ENCODE measurements around the gene NDUFS6. TPM values are rescaled to one million over a fixed set of nuclear protein-coding genes. Genes with fewer than 3 reads are reported as not detected.
A peak's percentile ranks its signal among the peaks of the same experiment; 100 is the strongest.

NDUFS6 gene
- total RNA-seq, 1 experiment from 2014 or later = 72.8 TPM

DNA sequence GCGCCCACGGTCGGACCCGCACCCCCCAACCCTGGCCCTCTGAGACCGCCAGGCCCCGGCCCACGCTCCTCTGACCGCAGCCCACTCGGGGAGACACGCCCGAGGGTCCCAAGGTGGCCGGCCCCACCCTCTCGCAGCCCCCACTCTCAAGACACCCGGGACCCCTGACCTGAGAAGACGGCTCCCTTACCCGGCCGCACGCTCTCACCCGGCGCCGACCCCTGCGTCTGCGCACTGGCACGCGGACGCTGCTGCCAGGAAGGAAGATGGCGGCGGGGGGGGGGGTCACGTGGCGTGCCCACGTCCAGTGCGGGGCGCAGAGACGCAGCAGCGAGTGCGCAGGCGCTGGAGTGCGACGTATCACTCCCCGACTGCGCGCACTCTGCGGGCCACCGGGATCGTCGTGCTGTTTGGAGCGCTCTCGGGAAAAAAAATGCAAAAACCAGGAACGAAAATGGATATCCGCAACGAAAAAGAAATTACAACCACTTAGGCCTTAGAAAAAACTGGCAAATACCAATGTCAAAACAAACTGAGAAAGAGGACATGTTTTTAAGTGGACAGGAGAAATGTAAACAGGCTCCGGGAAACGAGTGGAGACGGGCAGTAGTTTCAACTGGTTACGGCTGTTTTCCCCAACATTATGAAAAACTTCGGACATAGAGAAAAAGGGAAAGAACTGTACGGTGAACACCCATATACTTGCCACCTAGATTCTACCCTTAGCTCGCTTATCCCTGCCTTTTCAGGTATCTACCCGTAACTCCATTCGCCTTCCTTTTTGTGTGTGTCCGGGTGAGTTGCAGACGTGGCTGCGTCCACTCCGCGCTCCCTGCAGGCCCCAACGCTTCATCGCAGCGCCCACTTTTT, 1.4 kb upstream of the NDUFS6 start, which contains the start of gene MRPL36:
Gene MRPL36 (minus strand): TSS at position 236 of the 870 bp plus-strand sequence. CDS start 902 bp downstream, outside the sequence.
- peak; percentile 95 for DNase-seq (ENCODE audit: low spot score)
- H3K27me3 ChIP-seq (replicated peaks; ENCODE audit: insufficient read depth, low read depth, low read length, poor library complexity) = no peaks in the 10 kb centered on the region
- TF ChIP-seq EZH2 (IDR thresholded peaks at IDR 0.05; ENCODE audit: borderline replicate concordance, low read depth, low read length, poor library complexity, severe bottlenecking) (no peak), CTCF (conservative IDR thresholded peaks at IDR 0.05; ENCODE audit: low read depth, low read length) (no peak)
- H3K27ac ChIP-seq (ENCODE audit: low read depth, low read length, poor library complexity, severe bottlenecking) = peak within 1 kb of the TSS; percentile 76
- peaks cover 47% of the 10 kb centered on the region for H3K36me3 ChIP-seq (ENCODE audit: insufficient read depth, low read length, poor library complexity, severe bottlenecking)
- ChIA-PET POLR2A (ENCODE audit: low non-redundant PET) (no interaction called here), CTCF (interaction anchor here (0.6 kb wide), 1 partner anchor 57 kb away, joined by 4 read pairs; no protein-coding TSS in a partner anchor)
- no peaks in the 10 kb centered on the region for H3K9me3 ChIP-seq (ENCODE audit: low read depth, low read length, poor library complexity, severe bottlenecking)
- peak within 1 kb of the TSS; percentile 74 for H3K4me3 ChIP-seq (ENCODE audit: low read depth, low read length, poor library complexity, severe bottlenecking)
- intact Hi-C loops (cut with micrococcal nuclease; ENCODE audit: unreplicated experiment) = no loop called here
- H3K4me1 ChIP-seq (ENCODE audit: insufficient read depth, low read length, poor library complexity, severe bottlenecking) = peaks cover 18% of the 10 kb centered on the region
- BruUV-seq (replicated peaks) = no TSS peak

DNA sequence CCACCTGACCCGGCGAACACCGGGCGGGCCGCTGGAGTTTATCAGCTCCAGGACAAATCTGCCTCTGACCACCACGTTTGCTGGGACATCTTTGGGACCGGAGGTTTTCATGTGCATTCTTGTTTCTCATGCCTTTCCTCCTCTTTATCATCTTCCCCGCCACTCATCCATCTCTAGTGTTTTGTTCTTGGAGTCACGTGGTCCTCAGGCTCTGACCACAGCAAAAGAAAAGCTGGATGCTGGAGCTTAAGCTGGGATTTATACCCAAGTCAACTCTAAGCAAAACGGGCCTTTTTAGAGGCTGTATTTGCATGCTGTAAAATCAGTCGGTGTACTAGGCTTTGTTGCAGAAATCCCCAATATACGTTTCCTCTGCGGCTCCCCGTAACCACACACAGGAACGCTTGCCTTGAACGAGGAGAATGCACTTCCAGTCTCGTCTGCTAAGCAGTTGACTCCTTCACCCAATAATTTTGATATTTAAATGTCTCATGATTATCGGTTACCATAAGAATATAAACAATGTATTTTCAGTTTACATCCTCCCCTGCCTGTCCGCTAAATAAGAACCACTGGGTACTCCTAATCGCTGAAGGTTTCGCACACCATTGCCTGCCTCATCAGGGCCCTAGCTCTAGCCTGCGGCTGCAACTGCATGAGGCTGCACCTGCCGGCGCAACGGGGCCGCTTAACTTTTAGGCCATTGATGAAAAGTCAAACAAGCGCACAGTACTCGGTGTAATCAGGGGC, 560 bp upstream of the NDUFS6 start:
- H3K36me3 ChIP-seq (ENCODE audit: insufficient read depth, low read length, poor library complexity, severe bottlenecking) = peaks cover 54% of the 10 kb centered on the region
- intact Hi-C loops (cut with micrococcal nuclease; ENCODE audit: unreplicated experiment) = no loop called here
- peak; percentile 53 for DNase-seq (ENCODE audit: low spot score)

More for the DNA sequence above, 560 bp upstream of the NDUFS6 start:
- no TSS peak for BruUV-seq (replicated peaks)
- H3K27me3 ChIP-seq (replicated peaks; ENCODE audit: insufficient read depth, low read depth, low read length, poor library complexity) = no peaks in the 10 kb centered on the region
- CTCF ChIA-PET = interaction anchor here (0.6 kb wide), 1 partner anchor 58 kb away, joined by 4 read pairs; no protein-coding TSS in a partner anchor
- H3K4me1 ChIP-seq (ENCODE audit: insufficient read depth, low read length, poor library complexity, severe bottlenecking) = peaks cover 14% of the 10 kb centered on the region
- TF ChIP-seq CTCF (conservative IDR thresholded peaks at IDR 0.05; ENCODE audit: low read depth, low read length) (no peak), EZH2 (IDR thresholded peaks at IDR 0.05; ENCODE audit: borderline replicate concordance, low read depth, low read length, poor library complexity, severe bottlenecking) (no peak)
- H3K9me3 ChIP-seq (ENCODE audit: low read depth, low read length, poor library complexity, severe bottlenecking) = no peaks in the 10 kb centered on the region
- POLR2A ChIA-PET (ENCODE audit: low non-redundant PET) = no interaction called here
- H3K27ac ChIP-seq (ENCODE audit: low read depth, low read length, poor library complexity, severe bottlenecking) = peak overlapping the region; percentile 76
- peak overlapping the region; percentile 74 for H3K4me3 ChIP-seq (ENCODE audit: low read depth, low read length, poor library complexity, severe bottlenecking)
